ENCODE results near the gene TBX6. TPM values are rescaled to one million over a fixed set of nuclear protein-coding genes. Genes with fewer than 3 reads are reported as not detected.

The TBX6 gene
- total RNA-seq, 2 experiments from 2014 or later = 2.7 to 3.0 TPM

GRCh38 chr16:30075503-30076275 lies 16.0 kb downstream of the TBX6 start, which contains the start of gene PPP4C:
TSS of gene PPP4C (plus strand) at chr16:30075994. CDS start at chr16:30076378, 384 bp downstream.
- DNase-seq (peak; percentile 96), ATAC-seq (peak; percentile 82)
- peaks cover 57% of the 10 kb centered on the region for H3K36me3 Mint-ChIP-seq (ENCODE audit: low read depth)
- POLR2A ChIA-PET = interaction anchor here (0.6 to 2.3 kb wide), 6 partner anchors 10 to 332 kb away, joined by 3 to 11 read pairs (median 6); partner anchors contain the start of genes ALDOA, TBX6 and ZNF771
- intact Hi-C loops (cut with DNase I, micrococcal nuclease) = loop anchor here (1.0 to 5.0 kb wide), 4 partner anchors 10 to 1523 kb away; partner anchors contain the start of genes ALDOA (in 2 of the 2), SGF29 (in 1 of the 2) and YPEL3 (in 1 of the 2)
- no peaks in the 10 kb centered on the region for H3K27me3 Mint-ChIP-seq
- peak within 1 kb of the TSS; percentile 91 for H3K27ac Mint-ChIP-seq
- CTCF ChIA-PET = interaction anchor here (0.6 to 1.5 kb wide), 3 partner anchors 17 to 105 kb away, joined by 3 to 5 read pairs (median 3); no protein-coding TSS in a partner anchor
- peak within 1 kb of the TSS; percentile 89 for H3K4me3 Mint-ChIP-seq
- H3K9me3 Mint-ChIP-seq (ENCODE audit: low read depth) = no peaks in the 10 kb centered on the region
- H3K4me1 Mint-ChIP-seq = peaks cover 26% of the 10 kb centered on the region

DNA sequence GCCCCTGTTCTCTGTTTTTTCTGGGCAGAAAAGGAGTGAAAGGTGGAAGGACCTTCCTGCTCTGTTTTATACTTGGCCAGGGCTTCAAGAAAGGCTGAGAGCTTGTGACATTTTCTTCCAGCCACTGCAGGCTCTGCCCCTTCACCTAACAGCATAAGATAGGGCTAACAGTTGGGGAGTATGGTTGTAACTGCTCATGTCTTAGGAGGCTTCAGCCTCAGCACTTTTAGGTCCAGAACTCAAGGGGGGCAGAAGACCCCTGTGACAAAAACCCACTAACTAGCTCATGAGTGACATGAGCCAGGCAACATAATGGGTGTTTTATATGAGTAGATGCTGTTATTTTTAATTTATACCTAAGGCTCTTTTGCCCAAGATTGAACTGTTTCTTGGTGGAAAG lies 21.2 kb downstream of the TBX6 start:
- H3K9me3 Mint-ChIP-seq (ENCODE audit: low read depth) = no peaks in the 10 kb centered on the region
- ATAC-seq = no peak
- DNase-seq = no peak
- intact Hi-C loops (cut with DNase I, micrococcal nuclease) = no loop called here
- CTCF ChIA-PET = interaction anchor here (1.2 kb wide), 1 partner anchor 22 kb away, joined by 4 read pairs; no protein-coding TSS in a partner anchor
- H3K27me3 Mint-ChIP-seq = no peaks in the 10 kb centered on the region
- H3K4me3 Mint-ChIP-seq = no peak overlapping the region
- no peak overlapping the region for H3K27ac Mint-ChIP-seq
- POLR2A ChIA-PET = interaction anchor here (0.8 kb wide), 1 partner anchor 116 kb away, joined by 4 read pairs; no protein-coding TSS in a partner anchor
- peaks cover 36% of the 10 kb centered on the region for H3K4me1 Mint-ChIP-seq
- peaks cover 70% of the 10 kb centered on the region for H3K36me3 Mint-ChIP-seq (ENCODE audit: low read depth)

- H3K9me3 Mint-ChIP-seq (ENCODE audit: low read depth) = no peaks in the 10 kb centered on the region
- CTCF ChIA-PET = interaction anchor here (0.9 to 1.2 kb wide), 2 partner anchors 23 to 222 kb away, joined by 4 read pairs; no protein-coding TSS in a partner anchor
- peak overlapping the region; percentile 33 for H3K4me3 Mint-ChIP-seq
Measured at GRCh38 chr16:30069611-30070462, 21.9 kb downstream of the TBX6 start.

DNA sequence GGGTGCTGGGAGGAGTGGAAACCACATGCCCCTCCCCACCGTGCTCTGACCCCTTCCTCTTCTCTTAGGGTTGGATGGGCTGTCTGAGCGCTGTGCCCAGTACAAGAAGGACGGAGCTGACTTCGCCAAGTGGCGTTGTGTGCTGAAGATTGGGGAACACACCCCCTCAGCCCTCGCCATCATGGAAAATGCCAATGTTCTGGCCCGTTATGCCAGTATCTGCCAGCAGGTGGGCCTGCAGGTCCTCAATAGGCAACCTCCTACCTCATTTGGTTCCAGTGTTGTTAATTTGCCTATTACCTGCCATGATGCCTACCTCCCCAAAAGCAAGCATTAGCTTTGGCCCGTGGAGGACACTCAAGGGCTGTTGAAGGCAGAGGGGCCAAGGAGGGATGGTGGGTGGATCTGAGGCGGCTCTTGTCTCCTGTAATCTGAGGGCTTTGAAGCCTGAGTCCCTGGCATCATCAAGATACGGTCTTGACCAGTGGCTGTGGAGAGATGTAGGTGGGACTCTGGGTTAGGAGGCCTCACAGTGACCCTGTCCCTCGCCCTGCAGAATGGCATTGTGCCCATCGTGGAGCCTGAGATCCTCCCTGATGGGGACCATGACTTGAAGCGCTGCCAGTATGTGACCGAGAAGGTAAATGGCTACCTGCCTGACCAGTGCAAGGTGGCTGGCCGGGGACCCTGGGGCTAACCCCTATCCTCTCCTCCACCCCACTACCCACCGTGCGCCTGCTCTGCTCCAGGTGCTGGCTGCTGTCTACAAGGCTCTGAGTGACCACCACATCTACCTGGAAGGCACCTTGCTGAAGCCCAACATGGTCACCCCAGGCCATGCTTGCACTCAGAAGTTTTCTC lies 22.7 kb downstream of the TBX6 start:
- DNase-seq (peak; percentile 76), ATAC-seq (no peak)
- peak overlapping the region; percentile 59 for H3K4me3 Mint-ChIP-seq
- H3K9me3 Mint-ChIP-seq (ENCODE audit: low read depth) = no peaks in the 10 kb centered on the region
- peak overlapping the region; percentile 87 for H3K27ac Mint-ChIP-seq
- H3K4me1 Mint-ChIP-seq = peaks cover 30% of the 10 kb centered on the region
- intact Hi-C loops (cut with DNase I, micrococcal nuclease) = loop anchor here (5.0 to 10.0 kb wide), 3 partner anchors 336 to 1144 kb away; partner anchors contain the start of genes RABEP2 (in 1 of the 2), ZNF689 (in 1 of the 2) and ZNF771 (in 1 of the 2)
- CTCF ChIA-PET = interaction anchor here (0.8 to 1.3 kb wide), 4 partner anchors 8 to 313 kb away, joined by 3 to 4 read pairs (median 4); partner anchors contain the start of gene TBX6
- H3K27me3 Mint-ChIP-seq = no peaks in the 10 kb centered on the region
- H3K36me3 Mint-ChIP-seq (ENCODE audit: low read depth) = peaks cover 80% of the 10 kb centered on the region
- POLR2A ChIA-PET = interaction anchor here (0.6 kb wide), 1 partner anchor 340 kb away, joined by 5 read pairs; no protein-coding TSS in a partner anchor

More at GRCh38 chr16:30069611-30070462, 21.9 kb downstream of the TBX6 start:
- intact Hi-C loops (cut with DNase I, micrococcal nuclease) = loop anchor here (5.0 to 10.0 kb wide), 3 partner anchors 335 to 1145 kb away; partner anchors contain the start of genes RABEP2 (in 1 of the 2), ZNF689 (in 1 of the 2) and ZNF771 (in 1 of the 2)
- POLR2A ChIA-PET = interaction anchor here (0.8 kb wide), 1 partner anchor 116 kb away, joined by 4 read pairs; no protein-coding TSS in a partner anchor
- Mint-ChIP-seq H3K36me3 (ENCODE audit: low read depth) (peaks cover 73% of the 10 kb centered on the region), H3K27me3 (no peaks in the 10 kb centered on the region), H3K27ac (peak overlapping the region; percentile 58), H3K4me1 (peaks cover 33% of the 10 kb centered on the region)
- ATAC-seq = no peak
- DNase-seq = no peak

DNA sequence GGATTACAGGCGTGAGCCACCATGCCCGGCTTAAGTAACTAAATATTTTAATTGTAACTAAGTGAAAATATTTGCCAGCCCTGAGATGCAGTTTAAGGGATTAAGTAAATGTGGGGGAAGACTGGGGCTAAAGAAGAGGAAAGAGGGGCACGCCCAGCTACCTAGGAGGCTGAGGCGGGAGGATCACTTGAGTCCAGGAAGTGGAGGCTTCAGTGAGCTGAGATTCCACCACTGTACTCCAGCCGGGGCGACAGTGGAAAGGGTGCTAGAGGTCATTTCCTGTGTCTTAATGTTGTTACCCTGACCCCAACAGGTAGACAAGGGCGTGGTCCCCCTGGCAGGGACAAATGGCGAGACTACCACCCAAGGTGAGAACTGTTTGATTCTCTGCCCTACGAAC lies 23.4 kb downstream of the TBX6 start:
- DNase-seq (no peak), ATAC-seq (no peak)
- Mint-ChIP-seq H3K4me3 (peak overlapping the region; percentile 59), H3K27ac (peak overlapping the region; percentile 87), H3K4me1 (peaks cover 32% of the 10 kb centered on the region), H3K36me3 (ENCODE audit: low read depth) (peaks cover 77% of the 10 kb centered on the region), H3K27me3 (no peaks in the 10 kb centered on the region), H3K9me3 (ENCODE audit: low read depth) (no peaks in the 10 kb centered on the region)
- intact Hi-C loops (cut with DNase I, micrococcal nuclease) = loop anchor here (5.0 to 10.0 kb wide), 3 partner anchors 336 to 1144 kb away; partner anchors contain the start of genes RABEP2 (in 1 of the 2), ZNF689 (in 1 of the 2) and ZNF771 (in 1 of the 2)
- ChIA-PET CTCF (interaction anchor here (0.8 to 1.3 kb wide), 3 partner anchors 9 to 314 kb away, joined by 3 to 4 read pairs (median 3); partner anchors contain the start of gene TBX6), POLR2A (interaction anchor here (0.6 kb wide), 1 partner anchor 340 kb away, joined by 5 read pairs; no protein-coding TSS in a partner anchor)

GRCh38 chr16:30067584-30067916 lies 24.2 kb downstream of the TBX6 start:
- ChIA-PET POLR2A (interaction anchor here (0.6 to 0.7 kb wide), 2 partner anchors 44 to 97 kb away, joined by 3 read pairs; no protein-coding TSS in a partner anchor), CTCF (interaction anchor here (1.1 kb wide), 1 partner anchor 10 kb away, joined by 3 read pairs; no protein-coding TSS in a partner anchor)
- no peak for DNase-seq
- ATAC-seq = no peak
- Mint-ChIP-seq H3K27ac (peak overlapping the region; percentile 99), H3K36me3 (ENCODE audit: low read depth) (peaks cover 75% of the 10 kb centered on the region), H3K4me1 (peaks cover 32% of the 10 kb centered on the region), H3K4me3 (peak overlapping the region; percentile 88), H3K27me3 (no peaks in the 10 kb centered on the region), H3K9me3 (ENCODE audit: low read depth) (no peaks in the 10 kb centered on the region)
- intact Hi-C loops (cut with DNase I, micrococcal nuclease) = loop anchor here (5.0 to 10.0 kb wide), 3 partner anchors 337 to 1143 kb away; partner anchors contain the start of genes RABEP2 (in 1 of the 2), ZNF689 (in 1 of the 2) and ZNF771 (in 1 of the 2)

DNA sequence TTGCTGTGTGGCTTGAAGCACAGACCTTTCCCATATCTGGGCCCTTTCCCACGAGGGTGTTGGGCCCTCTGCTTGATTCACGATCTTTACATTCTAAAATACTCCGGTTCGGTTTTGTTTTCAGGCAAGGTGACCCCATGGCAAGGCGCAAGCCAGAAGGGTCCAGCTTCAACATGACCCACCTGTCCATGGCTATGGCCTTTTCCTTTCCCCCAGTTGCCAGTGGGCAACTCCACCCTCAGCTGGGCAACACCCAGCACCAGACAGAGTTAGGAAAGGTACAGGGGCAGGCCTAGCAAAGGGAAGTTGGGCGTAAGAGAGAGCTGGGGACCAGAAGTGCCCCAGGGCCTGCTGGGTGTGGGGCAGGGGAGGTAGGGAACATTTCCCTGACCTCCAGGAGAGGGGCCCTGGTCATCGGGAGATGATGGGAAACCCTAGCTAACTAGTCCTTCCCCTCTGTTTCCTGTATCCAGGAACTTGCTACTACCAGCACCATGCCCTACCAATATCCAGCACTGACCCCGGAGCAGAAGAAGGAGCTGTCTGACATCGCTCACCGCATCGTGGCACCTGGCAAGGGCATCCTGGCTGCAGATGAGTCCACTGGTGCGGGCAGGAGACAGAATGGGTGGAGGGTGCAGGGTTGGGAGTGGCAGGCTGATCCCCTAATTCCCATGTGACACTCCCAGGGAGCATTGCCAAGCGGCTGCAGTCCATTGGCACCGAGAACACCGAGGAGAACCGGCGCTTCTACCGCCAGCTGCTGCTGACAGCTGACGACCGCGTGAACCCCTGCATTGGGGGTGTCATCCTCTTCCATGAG lies 24.8 kb downstream of the TBX6 start:
- peaks cover 32% of the 10 kb centered on the region for H3K4me1 Mint-ChIP-seq
- H3K4me3 Mint-ChIP-seq = peak overlapping the region; percentile 88
- intact Hi-C loops (cut with DNase I, micrococcal nuclease) = loop anchor here (5.0 to 10.0 kb wide), 3 partner anchors 338 to 1142 kb away; partner anchors contain the start of genes RABEP2 (in 1 of the 2), ZNF689 (in 1 of the 2) and ZNF771 (in 1 of the 2)
- ChIA-PET CTCF (interaction anchor here (0.5 to 1.2 kb wide), 5 partner anchors 10 to 45 kb away, joined by 3 to 5 read pairs (median 3); partner anchors contain the start of gene TBX6), POLR2A (interaction anchor here (0.6 to 2.1 kb wide), 4 partner anchors 23 to 116 kb away, joined by 3 to 8 read pairs (median 4); partner anchors contain the start of gene CORO1A)
- no peaks in the 10 kb centered on the region for H3K9me3 Mint-ChIP-seq (ENCODE audit: low read depth)
- H3K36me3 Mint-ChIP-seq (ENCODE audit: low read depth) = peaks cover 71% of the 10 kb centered on the region
- no peaks in the 10 kb centered on the region for H3K27me3 Mint-ChIP-seq
- H3K27ac Mint-ChIP-seq = peak overlapping the region; percentile 99
- DNase-seq (no peak), ATAC-seq (no peak)

DNA sequence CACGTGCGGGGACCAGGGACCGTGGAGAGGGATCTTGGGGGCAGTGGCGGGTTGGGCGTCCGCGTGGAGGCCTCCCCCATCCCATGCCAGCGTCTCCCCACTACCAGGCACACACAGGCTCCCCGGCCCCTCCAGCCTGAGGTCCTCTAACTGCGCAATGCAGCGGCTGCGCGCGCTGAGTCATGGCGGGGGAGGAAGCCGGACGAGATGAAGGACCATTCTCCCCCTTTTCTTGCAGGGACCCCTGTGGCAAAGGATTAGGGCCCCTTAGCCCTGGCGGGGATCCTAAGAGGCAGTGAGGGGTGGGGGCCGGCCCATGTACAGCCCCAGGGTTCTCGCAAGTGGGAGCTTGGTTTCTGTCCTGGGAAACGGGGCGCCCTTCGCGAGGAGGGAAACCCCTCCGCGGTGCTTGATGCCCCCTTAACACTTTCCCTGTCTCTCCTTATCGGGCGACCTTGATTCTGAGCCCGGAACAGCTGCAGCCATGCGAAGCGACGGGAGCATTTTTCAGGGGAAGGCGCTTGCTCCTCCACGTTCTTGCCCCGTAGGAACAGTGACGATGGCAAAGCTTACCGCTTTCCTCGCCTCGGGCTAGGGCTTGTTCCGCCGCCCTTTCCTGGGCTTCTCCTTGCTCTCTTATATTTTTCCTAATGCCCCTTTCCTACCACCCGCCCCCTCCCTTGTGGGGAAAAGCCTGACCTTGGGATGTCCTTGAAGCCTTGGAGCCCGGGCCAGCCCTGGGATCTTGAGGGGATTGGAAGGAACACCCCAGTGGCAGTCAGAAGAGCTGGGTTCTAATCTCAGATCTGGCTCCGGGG lies 25.6 kb downstream of the TBX6 start:
- intact Hi-C loops (cut with DNase I, micrococcal nuclease) = loop anchor here (1.0 to 10.0 kb wide), 24 partner anchors 9 to 1242 kb away; partner anchors contain the start of genes PPP4C (in 2 of the 2), ZNF771 (in 2 of the 2), CDIPT (in 1 of the 2) and CORO1A (in 1 of the 2)
- ATAC-seq (no peak), DNase-seq (peak; percentile 70)
- Mint-ChIP-seq H3K27ac (peak overlapping the region; percentile 99), H3K9me3 (ENCODE audit: low read depth) (no peaks in the 10 kb centered on the region), H3K36me3 (ENCODE audit: low read depth) (peaks cover 63% of the 10 kb centered on the region), H3K4me1 (peaks cover 32% of the 10 kb centered on the region), H3K27me3 (no peaks in the 10 kb centered on the region), H3K4me3 (peak overlapping the region; percentile 88)
- POLR2A ChIA-PET = interaction anchor here (0.6 to 2.1 kb wide), 12 partner anchors 10 to 593 kb away, joined by 3 to 8 read pairs (median 4); partner anchors contain the start of genes CORO1A, HIRIP3, PPP4C and YPEL3
- CTCF ChIA-PET = interaction anchor here (0.5 to 1.4 kb wide), 9 partner anchors 9 to 105 kb away, joined by 3 to 8 read pairs (median 4); partner anchors contain the start of gene TBX6
